WTC11 (cell line): ENCODE results near the gene VKORC1. TPM values are rescaled to one million over a fixed set of nuclear protein-coding genes. Genes with fewer than 3 reads are reported as not detected.

ENCODE experiments used
- ATAC-seq: fragments of 200-7000 bp; cut with Tn5 transposase; 2 replicates; pipeline ENCODE4 v1.10.0; 2021; ENCODE audit warnings: mild to moderate bottlenecking, moderate library complexity
- CTCF ChIA-PET: fragments of 300-600 bp; sonication (Branson Sonifier 250); formaldehyde crosslinking; loops from one replicate; lab custom pipeline; 2021; ENCODE audit warnings: antibody characterized with exemption; lab: Charles Lee
- POLR2A ChIA-PET: fragments of 350-600 bp; sonication (Branson Sonifier 250); formaldehyde crosslinking; loops from one replicate; lab custom pipeline; 2021; ENCODE audit warnings: antibody characterized with exemption; lab: Charles Lee
- DNase-seq: peaks from one replicate; pipeline ENCODE4 v3.0.0; 2021; ENCODE audit warnings: low spot score
- H3K27ac Mint-ChIP-seq: 2 replicates; pipeline ENCODE4 v1.8.0; 2021; ENCODE audit warnings: mixed read lengths
- H3K27me3 Mint-ChIP-seq: 2 replicates; pipeline ENCODE4 v1.8.0; 2021; ENCODE audit warnings: low read depth, mild to moderate bottlenecking, moderate library complexity, mixed read lengths
- H3K36me3 Mint-ChIP-seq: 2 replicates; pipeline ENCODE4 v1.8.0; 2021; ENCODE audit warnings: mixed read lengths
- H3K4me1 Mint-ChIP-seq: 2 replicates; pipeline ENCODE4 v1.8.0; 2022; ENCODE audit warnings: mixed read lengths
- H3K4me3 Mint-ChIP-seq: 2 replicates; pipeline ENCODE4 v1.8.0; 2021; ENCODE audit warnings: mild to moderate bottlenecking, moderate library complexity, mixed read lengths
- H3K9me3 Mint-ChIP-seq: 2 replicates; pipeline ENCODE4 v1.8.0; 2021; ENCODE audit warnings: mixed read lengths
- CREM ChIP-seq: sonication (generic); formaldehyde crosslinking; IDR thresholded peaks from 2 replicates; pipeline ENCODE4 v1.8.1; 2022; ENCODE audit warnings: mild to moderate bottlenecking, missing genetic modification reagents, moderate library complexity
- E2F5 ChIP-seq: sonication (generic); formaldehyde crosslinking; IDR thresholded peaks from 2 replicates; pipeline ENCODE4 v1.8.1; 2022; ENCODE audit warnings: mild to moderate bottlenecking, moderate library complexity, missing genetic modification reagents
- JUN ChIP-seq: sonication (generic); formaldehyde crosslinking; IDR thresholded peaks from 2 replicates; pipeline ENCODE4 v1.8.0; 2023; ENCODE audit warnings: mild to moderate bottlenecking, missing genetic modification reagents
- NFYB ChIP-seq: sonication (generic); formaldehyde crosslinking; conservative IDR thresholded peaks from 2 replicates; pipeline ENCODE4 v1.8.0; 2022; ENCODE audit warnings: low read depth, missing genetic modification reagents
- RELA ChIP-seq: sonication (generic); formaldehyde crosslinking; IDR thresholded peaks from 2 replicates; pipeline ENCODE4 v1.8.1; 2022; ENCODE audit warnings: missing genetic modification reagents, mild to moderate bottlenecking, borderline replicate concordance
- SOX15 ChIP-seq: fragments of 250-450 bp; sonication (Bioruptor Pico); IDR thresholded peaks from 2 replicates; pipeline ENCODE4 v1.9.0; 2021; ENCODE audit warnings: mild to moderate bottlenecking
- ZNF121 ChIP-seq: sonication (generic); formaldehyde crosslinking; IDR thresholded peaks from 2 replicates; pipeline ENCODE4 v1.8.0; 2023; ENCODE audit warnings: missing genetic modification reagents
- ZNF263 ChIP-seq: sonication (generic); formaldehyde crosslinking; IDR thresholded peaks from 2 replicates; pipeline ENCODE4 v1.8.1; 2022; ENCODE audit warnings: low read depth, mild to moderate bottlenecking, moderate library complexity, missing genetic modification reagents
- ZNF423 ChIP-seq: fragments of 250-450 bp; sonication (Bioruptor Pico); IDR thresholded peaks from 2 replicates; pipeline ENCODE4 v2.1.2; 2022; ENCODE audit warnings: mild to moderate bottlenecking, moderate library complexity
- ZNF512 ChIP-seq: sonication (generic); formaldehyde crosslinking; IDR thresholded peaks from 2 replicates; pipeline ENCODE4 v1.8.1; 2022; ENCODE audit warnings: missing genetic modification reagents, borderline replicate concordance
- total RNA-seq: library from RNA; stranded (reverse); gene quantifications from 3 replicates; pipeline ENCODE4 v1.2.3, GENCODE V29; 2021
- TF ChIP-seq, protein P1 (sequence below): sonication (generic); formaldehyde crosslinking; IDR thresholded peaks from 2 replicates; pipeline ENCODE4 v1.8.0; 2022; ENCODE audit warnings: missing genetic modification reagents
- TF ChIP-seq, protein P2 (sequence below): sonication (generic); formaldehyde crosslinking; IDR thresholded peaks from 2 replicates; pipeline ENCODE4 v1.8.1; 2023; ENCODE audit warnings: mild to moderate bottlenecking, missing genetic modification reagents, moderate library complexity
- TF ChIP-seq, protein P3 (sequence below): sonication (generic); formaldehyde crosslinking; IDR thresholded peaks from 2 replicates; pipeline ENCODE4 v1.8.0; 2023; ENCODE audit warnings: missing genetic modification reagents, mild to moderate bottlenecking, borderline replicate concordance
- TF ChIP-seq, protein P4 (sequence below): sonication (generic); formaldehyde crosslinking; IDR thresholded peaks from 2 replicates; pipeline ENCODE4 v1.8.0; 2022; ENCODE audit warnings: mild to moderate bottlenecking, missing genetic modification reagents

Gene VKORC1
- total RNA-seq, 1 experiment from 2014 or later, result 85.7 TPM

GRCh38 chr16:31063495-31063842, 31.1 kb downstream of the VKORC1 start:
- no peak for DNase-seq
- Mint-ChIP-seq H3K4me1 (no peaks in the 10 kb centered on the region), H3K27ac (no peak overlapping the region; the same call in 1 of the 2 replicates), H3K36me3 (peaks cover 26% of the 10 kb centered on the region), H3K4me3 (no peak overlapping the region), H3K9me3 (no peaks in the 10 kb centered on the region), H3K27me3 (no peaks in the 10 kb centered on the region)
- ATAC-seq, result peak; percentile 69
- POLR2A ChIA-PET, result interaction anchor here (0.6 to 1.2 kb wide), 2 partner anchors 50 to 54 kb away, joined by 3 to 4 read pairs; partner anchors contain the start of gene KAT8
- TF ChIP-seq ZNF263 (CRISPR knock-in tag) (no peak), CREM (CRISPR knock-in tag) (no peak), E2F5 (no peak)
- TF ChIP-seq, protein P1, sequence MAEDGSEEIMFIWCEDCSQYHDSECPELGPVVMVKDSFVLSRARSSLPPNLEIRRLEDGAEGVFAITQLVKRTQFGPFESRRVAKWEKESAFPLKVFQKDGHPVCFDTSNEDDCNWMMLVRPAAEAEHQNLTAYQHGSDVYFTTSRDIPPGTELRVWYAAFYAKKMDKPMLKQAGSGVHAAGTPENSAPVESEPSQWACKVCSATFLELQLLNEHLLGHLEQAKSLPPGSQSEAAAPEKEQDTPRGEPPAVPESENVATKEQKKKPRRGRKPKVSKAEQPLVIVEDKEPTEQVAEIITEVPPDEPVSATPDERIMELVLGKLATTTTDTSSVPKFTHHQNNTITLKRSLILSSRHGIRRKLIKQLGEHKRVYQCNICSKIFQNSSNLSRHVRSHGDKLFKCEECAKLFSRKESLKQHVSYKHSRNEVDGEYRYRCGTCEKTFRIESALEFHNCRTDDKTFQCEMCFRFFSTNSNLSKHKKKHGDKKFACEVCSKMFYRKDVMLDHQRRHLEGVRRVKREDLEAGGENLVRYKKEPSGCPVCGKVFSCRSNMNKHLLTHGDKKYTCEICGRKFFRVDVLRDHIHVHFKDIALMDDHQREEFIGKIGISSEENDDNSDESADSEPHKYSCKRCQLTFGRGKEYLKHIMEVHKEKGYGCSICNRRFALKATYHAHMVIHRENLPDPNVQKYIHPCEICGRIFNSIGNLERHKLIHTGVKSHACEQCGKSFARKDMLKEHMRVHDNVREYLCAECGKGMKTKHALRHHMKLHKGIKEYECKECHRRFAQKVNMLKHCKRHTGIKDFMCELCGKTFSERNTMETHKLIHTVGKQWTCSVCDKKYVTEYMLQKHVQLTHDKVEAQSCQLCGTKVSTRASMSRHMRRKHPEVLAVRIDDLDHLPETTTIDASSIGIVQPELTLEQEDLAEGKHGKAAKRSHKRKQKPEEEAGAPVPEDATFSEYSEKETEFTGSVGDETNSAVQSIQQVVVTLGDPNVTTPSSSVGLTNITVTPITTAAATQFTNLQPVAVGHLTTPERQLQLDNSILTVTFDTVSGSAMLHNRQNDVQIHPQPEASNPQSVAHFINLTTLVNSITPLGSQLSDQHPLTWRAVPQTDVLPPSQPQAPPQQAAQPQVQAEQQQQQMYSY (CRISPR knock-in tag), result no peak
- TF ChIP-seq, protein P2, sequence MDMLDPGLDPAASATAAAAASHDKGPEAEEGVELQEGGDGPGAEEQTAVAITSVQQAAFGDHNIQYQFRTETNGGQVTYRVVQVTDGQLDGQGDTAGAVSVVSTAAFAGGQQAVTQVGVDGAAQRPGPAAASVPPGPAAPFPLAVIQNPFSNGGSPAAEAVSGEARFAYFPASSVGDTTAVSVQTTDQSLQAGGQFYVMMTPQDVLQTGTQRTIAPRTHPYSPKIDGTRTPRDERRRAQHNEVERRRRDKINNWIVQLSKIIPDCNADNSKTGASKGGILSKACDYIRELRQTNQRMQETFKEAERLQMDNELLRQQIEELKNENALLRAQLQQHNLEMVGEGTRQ (CRISPR knock-in tag), result no peak
- CTCF ChIA-PET, result interaction anchor here (1.0 kb wide), 1 partner anchor 21 kb away, joined by 4 read pairs; no protein-coding TSS in a partner anchor

DNA sequence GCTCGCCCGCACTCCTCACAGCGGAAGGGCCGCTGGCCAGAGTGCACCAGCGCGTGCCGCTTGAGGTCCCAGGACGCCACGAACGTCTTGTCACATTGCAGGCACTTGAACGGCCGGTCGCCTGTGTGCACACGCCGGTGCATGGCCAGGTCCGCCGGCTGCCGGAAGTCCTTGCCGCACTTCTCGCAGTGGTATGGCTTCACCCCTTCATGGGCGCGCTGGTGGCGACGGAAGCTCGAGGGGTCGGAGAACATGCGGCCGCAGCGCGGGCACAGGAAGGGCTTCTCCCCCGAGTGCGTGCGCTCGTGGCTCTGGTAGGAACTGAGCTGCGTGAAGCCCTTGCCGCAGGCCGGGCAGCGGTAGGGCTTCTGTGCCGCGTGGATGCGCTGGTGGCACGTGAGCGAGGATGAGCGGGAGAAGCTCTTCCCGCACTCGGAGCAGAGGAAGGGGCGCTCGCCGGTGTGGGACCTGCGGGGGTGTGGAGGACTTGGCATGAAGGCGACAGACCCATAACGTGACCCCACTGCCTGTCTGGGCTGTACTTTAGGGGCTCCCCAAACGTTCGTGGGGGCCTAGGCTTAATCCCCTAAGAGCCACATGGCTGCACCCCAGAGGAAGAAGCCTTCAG, 32.7 kb downstream of the VKORC1 start:
- Mint-ChIP-seq H3K27ac (no peak overlapping the region), H3K4me1 (no peaks in the 10 kb centered on the region), H3K36me3 (peaks cover 26% of the 10 kb centered on the region), H3K27me3 (no peaks in the 10 kb centered on the region), H3K4me3 (no peak overlapping the region), H3K9me3 (no peaks in the 10 kb centered on the region)
- no peak for ATAC-seq
- DNase-seq, result no peak
- POLR2A ChIA-PET, result interaction anchor here (0.7 kb wide), 1 partner anchor 403 kb away, joined by 4 read pairs; no protein-coding TSS in a partner anchor
- CTCF ChIA-PET, result interaction anchor here (1.5 kb wide), 1 partner anchor 19 kb away, joined by 6 read pairs; no protein-coding TSS in a partner anchor
- TF ChIP-seq ZNF512 (CRISPR knock-in tag) (no peak), ZNF121 (no peak), ZNF423 (CRISPR knock-in tag) (no peak), NFYB (CRISPR knock-in tag) (no peak), JUN (CRISPR knock-in tag) (no peak), SOX15 (CRISPR knock-in tag) (no peak), RELA (CRISPR knock-in tag) (no peak)
- TF ChIP-seq, protein P3, sequence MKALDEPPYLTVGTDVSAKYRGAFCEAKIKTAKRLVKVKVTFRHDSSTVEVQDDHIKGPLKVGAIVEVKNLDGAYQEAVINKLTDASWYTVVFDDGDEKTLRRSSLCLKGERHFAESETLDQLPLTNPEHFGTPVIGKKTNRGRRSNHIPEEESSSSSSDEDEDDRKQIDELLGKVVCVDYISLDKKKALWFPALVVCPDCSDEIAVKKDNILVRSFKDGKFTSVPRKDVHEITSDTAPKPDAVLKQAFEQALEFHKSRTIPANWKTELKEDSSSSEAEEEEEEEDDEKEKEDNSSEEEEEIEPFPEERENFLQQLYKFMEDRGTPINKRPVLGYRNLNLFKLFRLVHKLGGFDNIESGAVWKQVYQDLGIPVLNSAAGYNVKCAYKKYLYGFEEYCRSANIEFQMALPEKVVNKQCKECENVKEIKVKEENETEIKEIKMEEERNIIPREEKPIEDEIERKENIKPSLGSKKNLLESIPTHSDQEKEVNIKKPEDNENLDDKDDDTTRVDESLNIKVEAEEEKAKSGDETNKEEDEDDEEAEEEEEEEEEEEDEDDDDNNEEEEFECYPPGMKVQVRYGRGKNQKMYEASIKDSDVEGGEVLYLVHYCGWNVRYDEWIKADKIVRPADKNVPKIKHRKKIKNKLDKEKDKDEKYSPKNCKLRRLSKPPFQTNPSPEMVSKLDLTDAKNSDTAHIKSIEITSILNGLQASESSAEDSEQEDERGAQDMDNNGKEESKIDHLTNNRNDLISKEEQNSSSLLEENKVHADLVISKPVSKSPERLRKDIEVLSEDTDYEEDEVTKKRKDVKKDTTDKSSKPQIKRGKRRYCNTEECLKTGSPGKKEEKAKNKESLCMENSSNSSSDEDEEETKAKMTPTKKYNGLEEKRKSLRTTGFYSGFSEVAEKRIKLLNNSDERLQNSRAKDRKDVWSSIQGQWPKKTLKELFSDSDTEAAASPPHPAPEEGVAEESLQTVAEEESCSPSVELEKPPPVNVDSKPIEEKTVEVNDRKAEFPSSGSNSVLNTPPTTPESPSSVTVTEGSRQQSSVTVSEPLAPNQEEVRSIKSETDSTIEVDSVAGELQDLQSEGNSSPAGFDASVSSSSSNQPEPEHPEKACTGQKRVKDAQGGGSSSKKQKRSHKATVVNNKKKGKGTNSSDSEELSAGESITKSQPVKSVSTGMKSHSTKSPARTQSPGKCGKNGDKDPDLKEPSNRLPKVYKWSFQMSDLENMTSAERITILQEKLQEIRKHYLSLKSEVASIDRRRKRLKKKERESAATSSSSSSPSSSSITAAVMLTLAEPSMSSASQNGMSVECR (CRISPR knock-in tag), result no peak
- TF ChIP-seq, protein P4, sequence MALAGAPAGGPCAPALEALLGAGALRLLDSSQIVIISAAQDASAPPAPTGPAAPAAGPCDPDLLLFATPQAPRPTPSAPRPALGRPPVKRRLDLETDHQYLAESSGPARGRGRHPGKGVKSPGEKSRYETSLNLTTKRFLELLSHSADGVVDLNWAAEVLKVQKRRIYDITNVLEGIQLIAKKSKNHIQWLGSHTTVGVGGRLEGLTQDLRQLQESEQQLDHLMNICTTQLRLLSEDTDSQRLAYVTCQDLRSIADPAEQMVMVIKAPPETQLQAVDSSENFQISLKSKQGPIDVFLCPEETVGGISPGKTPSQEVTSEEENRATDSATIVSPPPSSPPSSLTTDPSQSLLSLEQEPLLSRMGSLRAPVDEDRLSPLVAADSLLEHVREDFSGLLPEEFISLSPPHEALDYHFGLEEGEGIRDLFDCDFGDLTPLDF (CRISPR knock-in tag), result no peak
